ENCODE results near the gene CRACR2B. TPM values are rescaled to one million over a fixed set of nuclear protein-coding genes. Genes with fewer than 3 reads are reported as not detected.
A peak's percentile ranks its signal among the peaks of the same experiment; 100 is the strongest.

The CRACR2B gene
- total and polyA plus RNA-seq, 10 of the 15 experiments (the other 5 are each of a cell fraction or from before 2014, with no cell fraction given) = 0.10 to 33.7 (median 12.7) TPM

- TF ChIP-seq SIX5 (IDR thresholded peaks at IDR 0.05; ENCODE audit: low read depth, low read length, severe bottlenecking) (no peak), ESRRA (IDR thresholded peaks at IDR 0.05; ENCODE audit: low read length) (no peak), CBX5 (IDR thresholded peaks at IDR 0.05; ENCODE audit: low read depth) (no peak), TCF7 (IDR thresholded peaks at IDR 0.05; ENCODE audit: borderline replicate concordance) (no peak), POLR2AphosphoS5 (IDR thresholded peaks at IDR 0.05; ENCODE audit: low read length) (no peak), CUX1 (IDR thresholded peaks at IDR 0.05; ENCODE audit: insufficient replicate concordance, low read depth, low read length) (no peak), HDGF (IDR thresholded peaks at IDR 0.05) (peak; percentile 86; the same call in 1 of the 2 replicates), SRF (IDR thresholded peaks at IDR 0.05; ENCODE audit: low read depth in 2 of 2, low read length in 2 of 2) (no peak), BCL11A (IDR thresholded peaks at IDR 0.05; ENCODE audit: low read depth, low read length) (no peak), GATAD2B (conservative IDR thresholded peaks at IDR 0.05; ENCODE audit: low read depth) (peak; percentile 96), MYC (IDR thresholded peaks at IDR 0.05; ENCODE audit: insufficient read depth, insufficient read length, insufficient replicate concordance, low read length, severe bottlenecking) (peak; percentile 52), SREBF1 (IDR thresholded peaks at IDR 0.05; ENCODE audit: low read length) (no peak), FOXM1 (IDR thresholded peaks at IDR 0.05; ENCODE audit: low read depth, low read length) (no peak), RFX5 (IDR thresholded peaks at IDR 0.05; ENCODE audit: low read depth, low read length) (no peak), NFIC (IDR thresholded peaks at IDR 0.05; ENCODE audit: low read depth, low read length) (no peak), EED (IDR thresholded peaks at IDR 0.05; ENCODE audit: low read depth) (peak; percentile 24; the same call in 1 of the 2 replicates), HDAC6 (IDR thresholded peaks at IDR 0.05; ENCODE audit: unreplicated experiment) (peak; percentile 24), SREBF2 (IDR thresholded peaks at IDR 0.05; ENCODE audit: low read length) (no peak), MEF2B (IDR thresholded peaks at IDR 0.05; ENCODE audit: partially characterized antibody, poor library complexity, severe bottlenecking) (peak; percentile 78), CTCF (IDR thresholded peaks at IDR 0.05 in 2 of 3, conservative IDR thresholded peaks at IDR 0.05 in 1 of 3; ENCODE audit: control insufficient read depth in 2 of 3, extremely low read depth in 1 of 3, insufficient read depth in 1 of 3, low read depth in 3 of 3, low read length in 3 of 3) (no peak), IRF3 (IDR thresholded peaks at IDR 0.05) (no peak), KLF5 (IDR thresholded peaks at IDR 0.05; ENCODE audit: partially characterized antibody) (no peak)
Measured at GRCh38 chr11:827146-827896, 398 bp upstream of the CRACR2B start (continued).
